ENCODE measurements around the gene PIP4K2A.

Gene PIP4K2A

GRCh38 chr10:22634606-22635459 lies 79.5 kb downstream of the PIP4K2A start:
- no peak for DNase-seq

DNA sequence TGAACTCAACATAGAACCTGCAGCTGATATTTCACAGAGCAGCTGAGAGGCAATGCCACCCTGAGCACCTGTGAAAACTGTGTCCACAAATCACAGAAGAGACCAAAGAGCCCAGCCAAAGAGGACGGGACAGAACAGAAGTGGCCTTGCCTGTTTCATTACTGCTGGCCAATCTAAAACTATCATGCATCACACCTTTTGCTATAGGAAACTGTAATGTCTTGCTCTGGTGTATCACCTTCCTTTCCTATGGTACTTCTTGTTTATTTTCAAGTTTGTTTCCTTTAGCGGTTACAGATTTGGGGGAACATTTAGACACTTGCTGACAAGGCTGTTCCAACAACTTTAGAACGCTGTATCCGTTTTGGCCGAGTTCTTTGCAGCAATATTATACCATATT lies 80.3 kb downstream of the PIP4K2A start:
- no peak for DNase-seq

- DNase-seq, result no peak
Observed at GRCh38 chr10:22633528-22633927, 80.8 kb downstream of the PIP4K2A start.

- DNase-seq, result no peak
Observed at GRCh38 chr10:22633106-22633505, 81.3 kb downstream of the PIP4K2A start.

DNA sequence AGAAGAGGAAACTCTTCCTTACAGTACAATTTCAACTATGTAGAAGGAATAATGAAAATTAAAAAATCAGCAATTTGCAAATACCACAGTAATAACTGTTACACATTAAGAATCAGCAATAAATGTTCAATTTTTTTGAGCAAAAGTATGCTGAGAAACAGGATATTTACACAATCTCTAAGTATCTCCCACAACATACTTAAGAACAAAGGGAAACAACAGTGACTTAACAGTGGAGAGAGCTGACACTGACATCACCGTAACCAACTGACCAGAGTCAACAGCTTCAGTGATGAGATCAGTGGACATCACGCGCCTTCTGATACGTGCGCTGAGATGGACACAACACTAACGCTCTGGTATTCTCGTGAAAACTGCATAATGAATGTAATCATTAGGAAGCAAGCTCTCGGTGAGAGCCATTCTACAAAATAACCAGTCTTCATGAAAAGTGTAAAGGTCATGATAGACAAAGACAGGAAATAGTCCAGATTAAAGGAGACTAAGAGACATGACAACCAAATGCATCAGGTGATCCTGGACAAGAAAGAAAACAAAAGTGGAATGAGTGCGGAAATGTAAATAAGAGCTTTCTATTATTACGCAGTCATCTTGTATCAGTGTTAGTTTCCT lies 82.6 kb downstream of the PIP4K2A start:
- no peak for DNase-seq

GRCh38 chr10:22631185-22631584 lies 83.2 kb downstream of the PIP4K2A start:
- DNase-seq, result no peak

DNA sequence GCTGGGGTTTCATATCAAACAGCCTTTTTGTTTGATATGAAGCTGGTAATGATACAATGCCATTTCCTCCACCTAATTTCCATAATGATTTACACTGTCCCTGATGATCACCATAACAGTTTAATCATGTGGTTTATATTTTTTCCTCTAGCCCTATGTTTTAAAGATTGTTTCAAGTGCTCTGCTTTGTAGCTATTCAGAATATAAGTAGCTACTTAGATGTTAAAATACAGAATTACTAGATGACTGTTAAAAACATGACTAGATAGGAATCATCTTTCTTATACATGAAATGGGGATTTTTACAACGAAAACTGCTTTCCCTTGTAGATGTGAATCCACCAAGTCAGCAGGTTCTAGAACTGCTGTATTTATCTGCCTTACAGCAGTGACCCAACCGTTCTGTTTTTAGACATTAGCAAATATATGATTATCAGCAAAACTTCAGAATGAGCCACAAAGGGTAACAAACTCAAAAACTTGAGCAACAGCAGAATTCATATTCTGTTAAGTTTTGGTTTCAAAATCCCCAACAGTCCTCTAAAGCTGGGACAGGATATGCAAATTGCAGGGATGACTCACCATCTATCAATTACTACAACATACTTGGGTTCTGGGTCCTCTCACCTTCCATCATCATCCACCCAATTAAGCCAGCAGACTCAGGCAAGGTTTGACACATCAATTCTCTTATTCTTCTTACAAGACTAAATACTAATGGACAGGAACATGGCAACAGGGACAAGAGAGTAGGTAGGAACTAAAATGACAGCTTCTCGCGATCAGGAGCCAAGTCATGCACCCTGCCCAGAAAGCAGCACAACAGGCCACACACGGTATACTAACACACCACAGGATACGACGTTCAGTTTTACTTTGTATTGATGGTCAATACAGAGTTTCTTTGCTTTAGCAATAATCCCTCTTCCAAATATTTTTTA lies 83.9 kb downstream of the PIP4K2A start:
- no peak for DNase-seq

- no peak for DNase-seq
Observed at GRCh38 chr10:22629852-22630233, 84.5 kb downstream of the PIP4K2A start.

DNA sequence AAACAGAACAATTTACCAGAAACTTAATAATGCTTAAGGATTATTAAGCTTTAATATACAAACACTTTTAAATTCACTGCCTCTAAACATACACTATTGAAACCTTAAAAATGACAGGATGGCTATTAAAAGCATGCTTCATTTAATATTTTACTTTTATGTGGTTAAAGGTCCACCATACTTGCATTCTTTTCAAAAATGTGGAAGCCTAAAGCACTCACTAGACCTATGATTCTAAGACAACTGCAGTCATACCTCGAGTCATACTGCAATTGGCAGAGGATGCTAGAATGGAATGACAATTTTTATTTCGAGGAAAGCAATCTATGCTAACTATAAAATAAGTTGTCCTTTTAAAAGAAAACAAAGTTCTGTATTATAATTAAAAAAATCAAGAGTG lies 85.3 kb downstream of the PIP4K2A start:
- no peak for DNase-seq

DNA sequence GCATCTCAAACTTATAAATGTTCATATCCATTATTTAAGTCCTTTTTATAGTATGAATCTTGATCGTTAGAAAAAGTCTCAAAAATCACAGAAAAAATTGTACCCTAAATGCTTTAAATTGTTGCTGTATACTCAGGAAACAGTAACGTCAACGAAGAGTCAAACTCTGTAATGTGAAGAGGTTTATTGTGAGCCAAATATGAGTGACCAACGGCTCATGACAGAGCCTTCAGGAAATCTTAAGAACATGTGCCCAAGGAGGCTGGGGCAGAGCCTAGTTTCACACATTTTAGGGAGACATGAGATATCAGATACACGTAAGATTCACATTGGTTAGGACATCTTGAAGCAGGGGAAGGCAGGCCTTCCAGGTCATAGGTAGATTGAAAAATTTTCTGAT lies 86.1 kb downstream of the PIP4K2A start:
- DNase-seq, result no peak

- no peak for DNase-seq
Observed at GRCh38 chr10:22626784-22627183, 87.6 kb downstream of the PIP4K2A start.

DNA sequence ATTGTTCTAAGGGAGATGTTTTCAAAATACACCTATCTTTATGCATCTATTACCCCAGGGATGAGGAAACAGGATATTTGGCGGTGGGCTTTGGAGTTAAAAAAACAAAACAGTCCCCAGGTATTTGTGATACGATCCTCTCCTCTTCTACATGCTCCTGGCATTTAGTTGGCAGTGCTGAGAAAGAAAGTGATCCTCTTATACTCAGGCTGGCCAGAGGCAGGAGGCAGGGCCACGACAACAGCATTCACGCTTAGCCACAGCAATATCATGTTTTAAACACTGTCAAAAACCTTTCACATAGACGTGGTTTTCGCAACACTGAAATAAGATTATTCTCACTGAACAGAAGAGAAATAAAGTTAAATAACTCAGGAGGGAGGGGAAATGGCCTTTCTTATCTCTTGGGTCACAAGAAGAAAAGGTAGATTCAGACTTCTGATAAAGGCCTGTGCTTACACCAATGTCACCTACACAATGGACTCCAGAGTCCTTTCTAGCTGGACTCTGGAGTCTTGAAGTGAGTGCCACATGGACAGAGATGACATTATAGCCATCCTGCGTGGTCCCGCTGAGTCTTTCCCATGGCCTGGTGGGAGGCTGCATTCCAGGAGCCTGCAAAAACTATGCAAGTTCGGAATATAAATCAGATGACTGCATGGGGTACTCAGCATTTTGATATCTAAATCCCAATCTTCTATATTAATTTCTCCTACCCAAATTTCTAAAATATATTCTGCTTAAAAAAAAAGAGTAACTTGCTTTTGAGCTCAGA lies 88.7 kb downstream of the PIP4K2A start:
- DNase-seq, result no peak

GRCh38 chr10:22624287-22624738 lies 90.1 kb downstream of the PIP4K2A start:
- no peak for DNase-seq

- DNase-seq, result peak; percentile 5
Observed at GRCh38 chr10:22623633-22624253, 90.6 kb downstream of the PIP4K2A start.

GRCh38 chr10:22622242-22622806 lies 92.1 kb downstream of the PIP4K2A start:
- DNase-seq, result no peak

GRCh38 chr10:22621726-22622125 lies 92.7 kb downstream of the PIP4K2A start:
- no peak for DNase-seq

DNA sequence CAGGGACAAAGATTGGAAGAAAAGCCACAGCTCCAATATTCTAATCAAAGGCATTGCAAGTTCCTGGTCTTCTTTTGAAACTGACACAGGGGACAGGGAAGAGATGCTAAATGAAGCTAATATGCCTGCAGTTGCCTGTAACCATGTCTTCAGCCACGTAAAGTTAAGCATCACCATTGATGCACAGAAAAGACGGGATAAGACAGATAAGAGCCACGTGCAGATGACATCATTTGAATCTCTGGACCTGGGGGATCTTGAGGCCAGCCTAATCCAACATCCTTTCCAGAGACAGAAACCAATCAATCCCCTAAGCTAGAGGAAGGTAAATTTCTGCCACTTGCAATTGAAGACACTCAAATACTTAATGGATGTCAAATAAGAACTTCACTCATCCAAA lies 93.4 kb downstream of the PIP4K2A start:
- DNase-seq, result no peak

- DNase-seq, result no peak
Observed at GRCh38 chr10:22620140-22620857, 94.1 kb downstream of the PIP4K2A start.

- DNase-seq, result no peak
Observed at GRCh38 chr10:22619101-22619500, 95.3 kb downstream of the PIP4K2A start.

GRCh38 chr10:22618078-22618785 lies 96.1 kb downstream of the PIP4K2A start:
- no peak for DNase-seq

All from NCI-H510A (cell line).